BJ (cell line): Measurements from ENCODE around the gene COL18A1. TPM values are rescaled to one million over a fixed set of nuclear protein-coding genes. Genes with fewer than 3 reads are reported as not detected.

Experiments used
- CTCF ChIA-PET: fragments of 350-600 bp; formaldehyde crosslinking; extraction: SDS; loops from one replicate; lab custom pipeline; 2021; ENCODE audit warnings: antibody characterized with exemption, inconsistent platforms; lab: Yijun Ruan, JAX
- POLR2A ChIA-PET: fragments of 300-600 bp; sonication (Branson Sonifier 250); formaldehyde crosslinking; extraction: SDS; loops from one replicate; lab custom pipeline; 2021; ENCODE audit warnings: antibody characterized with exemption; lab: Charles Lee
- DNase-seq: peaks from one replicate; pipeline ENCODE4 v3.0.0-alpha.2; 2011; ENCODE audit warnings: low read depth
- H3K27me3 ChIP-seq: 2 replicates; pipeline ENCODE4 v1.6.0; 2011; ENCODE audit warnings: low read length; ENCODE audit not compliant: control insufficient read depth, insufficient read depth
- H3K36me3 ChIP-seq: 2 replicates; pipeline ENCODE4 v1.5.1; 2011; ENCODE audit warnings: low read length; ENCODE audit not compliant: control insufficient read depth, insufficient read depth
- H3K4me3 ChIP-seq: 2 replicates; pipeline ENCODE4 v1.5.1; 2011; ENCODE audit warnings: low read depth, mild to moderate bottlenecking, control low read depth, low read length
- polyA plus RNA-seq: library from polyadenylated mRNA; depleted of rRNA; stranded (reverse); fragments of >200 nt; gene quantifications from 2 replicates; pipeline ENCODE4 v1.2.3, GENCODE V29; 2011
- TF ChIP-seq, protein P1 (sequence below): IDR thresholded peaks from 2 replicates; pipeline ENCODE4 v1.5.1; 2011; ENCODE audit warnings: low read depth, mild to moderate bottlenecking, control low read depth, inconsistent platforms, low read length, moderate library complexity; ENCODE audit not compliant: insufficient read depth

Gene COL18A1
- polyA plus RNA-seq, 1 experiment = 99.7 TPM

DNA sequence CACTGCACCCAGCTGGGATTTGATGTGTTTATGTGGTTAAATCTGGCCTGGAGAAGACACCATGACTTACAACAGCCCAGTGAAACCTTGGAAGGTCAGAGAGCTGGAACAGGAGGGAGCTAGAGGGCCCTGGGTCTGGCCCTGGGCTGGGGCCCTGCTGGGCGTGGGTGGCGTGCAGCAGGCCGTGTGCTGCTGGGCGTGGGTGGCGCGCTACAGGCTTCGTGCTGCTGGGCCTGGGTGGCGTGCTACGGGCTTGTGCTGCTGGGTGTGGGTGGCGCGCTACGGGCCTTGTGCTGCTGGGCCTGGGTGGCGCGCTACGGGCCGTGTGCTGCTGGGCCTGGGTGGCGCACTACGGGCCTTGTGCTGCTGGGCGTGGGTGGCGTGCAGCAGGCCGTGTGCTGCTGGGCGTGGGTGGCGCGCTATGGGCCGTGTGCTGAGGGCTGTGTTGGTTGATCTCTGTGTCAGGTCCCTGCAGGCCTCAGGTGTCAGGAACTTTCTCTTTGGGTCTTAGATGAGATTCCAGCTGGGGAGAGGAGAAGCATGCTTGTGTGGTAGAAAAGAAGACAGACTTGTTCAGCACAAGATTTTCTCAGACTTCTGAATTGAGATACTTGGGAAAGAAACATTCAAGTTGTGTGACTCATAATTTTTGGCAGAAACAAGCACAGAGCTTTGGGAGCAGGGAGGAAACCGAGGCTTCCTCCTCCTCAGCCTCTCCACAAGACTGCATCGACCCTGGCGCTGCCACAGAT, 66.0 kb downstream of the COL18A1 start:
- peak; percentile 83 for DNase-seq
- H3K36me3 ChIP-seq = peaks cover 15% of the 10 kb centered on the region
- POLR2A ChIA-PET = interaction anchor here (1.0 to 1.1 kb wide), 2 partner anchors 176 to 183 kb away, joined by 3 to 4 read pairs; partner anchors contain the start of gene POFUT2
- 0 out of 2 replicates have a peak overlapping the region, but pooled peaks have one; percentile 5 for H3K4me3 ChIP-seq
- H3K27me3 ChIP-seq = no peaks in the 10 kb centered on the region
- TF ChIP-seq, protein P1, sequence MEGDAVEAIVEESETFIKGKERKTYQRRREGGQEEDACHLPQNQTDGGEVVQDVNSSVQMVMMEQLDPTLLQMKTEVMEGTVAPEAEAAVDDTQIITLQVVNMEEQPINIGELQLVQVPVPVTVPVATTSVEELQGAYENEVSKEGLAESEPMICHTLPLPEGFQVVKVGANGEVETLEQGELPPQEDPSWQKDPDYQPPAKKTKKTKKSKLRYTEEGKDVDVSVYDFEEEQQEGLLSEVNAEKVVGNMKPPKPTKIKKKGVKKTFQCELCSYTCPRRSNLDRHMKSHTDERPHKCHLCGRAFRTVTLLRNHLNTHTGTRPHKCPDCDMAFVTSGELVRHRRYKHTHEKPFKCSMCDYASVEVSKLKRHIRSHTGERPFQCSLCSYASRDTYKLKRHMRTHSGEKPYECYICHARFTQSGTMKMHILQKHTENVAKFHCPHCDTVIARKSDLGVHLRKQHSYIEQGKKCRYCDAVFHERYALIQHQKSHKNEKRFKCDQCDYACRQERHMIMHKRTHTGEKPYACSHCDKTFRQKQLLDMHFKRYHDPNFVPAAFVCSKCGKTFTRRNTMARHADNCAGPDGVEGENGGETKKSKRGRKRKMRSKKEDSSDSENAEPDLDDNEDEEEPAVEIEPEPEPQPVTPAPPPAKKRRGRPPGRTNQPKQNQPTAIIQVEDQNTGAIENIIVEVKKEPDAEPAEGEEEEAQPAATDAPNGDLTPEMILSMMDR = peak; percentile 19; the same call in 1 of the 2 replicates
- CTCF ChIA-PET = interaction anchor here (0.7 to 1.4 kb wide), 8 partner anchors 9 to 539 kb away, joined by 3 to 7 read pairs (median 3); no protein-coding TSS in a partner anchor

DNA sequence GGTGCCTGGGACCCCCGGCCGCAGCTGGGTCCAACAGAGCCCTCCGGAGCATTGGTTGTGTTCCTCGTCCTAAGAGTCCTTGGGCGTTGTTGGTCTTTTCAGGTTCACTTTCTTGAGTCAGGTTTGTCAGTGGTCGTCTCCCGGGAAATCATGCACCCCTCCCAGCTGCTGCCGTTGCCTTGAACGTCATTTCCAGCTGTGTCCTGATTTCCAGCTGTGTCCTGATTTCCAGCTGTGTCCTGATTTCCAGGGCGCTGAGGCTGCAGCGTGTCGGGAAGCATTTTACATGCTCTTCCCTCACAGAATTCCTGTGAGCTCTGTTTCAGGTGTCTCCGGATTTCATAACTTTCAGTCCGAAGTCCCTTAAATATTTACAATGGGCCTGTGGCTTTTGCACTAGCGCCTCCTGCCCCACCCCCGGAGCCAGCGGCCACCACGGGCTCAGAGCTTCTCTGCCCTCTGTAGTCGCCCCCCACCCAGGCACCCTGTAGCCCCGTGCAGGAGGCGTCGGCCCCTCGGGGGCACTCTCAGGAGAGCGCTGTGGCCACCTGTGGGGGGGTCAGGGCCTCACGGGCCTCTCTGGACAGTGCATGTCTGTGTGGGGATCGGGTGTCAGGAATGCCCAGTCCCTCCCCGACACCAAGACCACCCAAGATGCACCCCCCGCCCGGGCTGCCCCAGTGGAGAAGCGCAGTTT, 66.7 kb downstream of the COL18A1 start:
- Histone ChIP-seq H3K36me3 (peaks cover 16% of the 10 kb centered on the region), H3K27me3 (no peaks in the 10 kb centered on the region), H3K4me3 (0 out of 2 replicates have a peak overlapping the region, but pooled peaks have one; percentile 5)
- TF ChIP-seq, protein P1 = no peak
- DNase-seq = no peak
- ChIA-PET CTCF (interaction anchor here (0.7 to 1.4 kb wide), 7 partner anchors 10 to 539 kb away, joined by 3 to 7 read pairs (median 3); no protein-coding TSS in a partner anchor), POLR2A (interaction anchor here (1.0 to 1.1 kb wide), 2 partner anchors 177 to 184 kb away, joined by 3 to 4 read pairs; partner anchors contain the start of gene POFUT2)

DNA sequence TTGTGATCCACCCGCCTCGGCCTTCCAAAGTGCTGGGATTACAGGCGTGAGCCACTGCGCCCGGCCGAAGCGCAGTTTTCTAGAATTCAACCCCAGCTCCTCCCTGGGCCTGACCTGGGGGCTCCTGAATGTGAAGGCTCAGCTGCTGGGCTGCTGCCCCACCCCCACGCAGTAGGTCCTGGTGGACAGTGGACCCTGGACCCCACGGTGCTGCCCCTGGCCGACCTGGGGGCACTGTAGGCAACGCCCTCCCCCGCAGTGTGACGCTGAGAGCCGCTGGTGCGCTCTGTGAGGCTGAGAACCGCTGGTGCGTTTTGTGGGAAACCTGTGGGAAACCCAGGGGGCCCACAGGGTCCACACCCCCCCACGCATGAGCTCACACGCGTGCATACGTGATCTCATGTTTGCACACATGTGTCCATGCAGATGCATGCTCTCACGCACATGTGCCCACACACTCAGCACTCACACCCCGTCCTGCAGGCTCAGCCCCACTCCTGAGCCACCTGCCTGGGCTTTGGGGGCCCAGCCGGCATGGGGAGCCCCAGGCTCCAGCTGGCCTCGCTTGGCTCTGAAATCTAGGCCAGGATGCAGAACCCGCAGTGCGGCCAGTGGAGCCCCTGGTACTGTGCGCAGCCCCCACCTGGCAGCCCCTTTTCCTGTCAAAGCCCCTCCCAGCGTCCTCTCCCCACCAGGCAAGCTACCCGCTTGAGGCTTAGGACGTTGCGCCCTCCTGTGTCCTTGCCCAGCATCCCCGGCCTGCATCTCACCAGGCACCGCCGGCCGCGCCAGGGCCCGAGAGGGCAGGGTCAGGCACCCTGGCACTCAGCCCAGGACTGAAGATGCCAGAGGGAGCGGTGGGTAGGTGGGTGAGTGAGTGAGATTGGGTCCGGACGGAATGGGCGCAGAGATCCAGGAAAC, 67.7 kb downstream of the COL18A1 start:
- ChIA-PET POLR2A (no interaction called here), CTCF (interaction anchor here (1.4 kb wide), 1 partner anchor 332 kb away, joined by 3 read pairs; no protein-coding TSS in a partner anchor)
- Histone ChIP-seq H3K36me3 (peaks cover 20% of the 10 kb centered on the region), H3K4me3 (no peak overlapping the region), H3K27me3 (no peaks in the 10 kb centered on the region)
- no peak for DNase-seq
- TF ChIP-seq, protein P1 = no peak

DNA sequence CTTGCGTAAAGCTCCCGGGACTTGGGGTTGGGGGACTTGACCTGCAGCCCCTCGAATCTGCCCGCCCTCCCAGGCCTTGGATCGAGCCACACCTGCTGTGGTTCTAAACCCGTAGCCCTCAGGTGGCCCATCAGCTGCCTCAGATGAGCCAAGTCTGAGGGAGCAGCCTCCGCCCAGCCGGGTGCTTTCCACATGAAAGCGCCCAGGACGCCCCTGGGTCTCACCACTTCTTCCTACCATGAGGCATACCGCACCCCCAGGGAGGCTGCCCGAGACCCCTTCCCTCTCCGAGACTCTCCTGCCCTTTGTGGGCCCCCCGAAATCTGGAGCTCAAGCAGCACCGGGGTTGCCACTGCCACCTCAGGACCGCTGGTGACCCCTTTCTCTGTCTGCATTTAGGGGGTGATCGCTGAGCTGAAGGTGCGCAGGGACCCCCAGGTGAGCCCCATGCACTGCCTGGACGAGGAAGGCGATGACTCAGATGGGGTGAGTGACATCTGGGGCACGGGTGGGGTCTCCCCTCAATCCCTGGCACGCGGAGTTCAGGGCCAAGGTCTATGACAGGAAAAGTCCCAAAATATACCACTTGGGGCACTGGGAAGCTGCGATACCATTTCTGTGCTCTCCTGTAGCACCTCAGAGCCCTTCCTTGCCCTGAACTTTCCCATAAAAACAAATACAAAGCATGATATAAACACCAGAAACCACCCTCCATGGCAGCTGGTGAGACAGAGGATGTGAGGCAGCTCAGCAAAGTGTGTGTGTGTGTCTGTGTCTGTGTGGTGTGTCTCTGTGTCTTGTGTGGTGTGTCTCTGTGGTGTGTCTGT, 68.7 kb downstream of the COL18A1 start:
- POLR2A ChIA-PET = no interaction called here
- Histone ChIP-seq H3K36me3 (peaks cover 16% of the 10 kb centered on the region), H3K4me3 (no peak overlapping the region), H3K27me3 (no peaks in the 10 kb centered on the region)
- TF ChIP-seq, protein P1 = no peak
- no peak for DNase-seq
- CTCF ChIA-PET = no interaction called here
